EH (cell line): ENCODE data around the gene LRRC19.

Experiments
- DNase-seq: peaks from one replicate; pipeline ENCODE4 v3.0.0-alpha.2; 2015; ENCODE audit warnings: low read depth

The LRRC19 gene, protein sequence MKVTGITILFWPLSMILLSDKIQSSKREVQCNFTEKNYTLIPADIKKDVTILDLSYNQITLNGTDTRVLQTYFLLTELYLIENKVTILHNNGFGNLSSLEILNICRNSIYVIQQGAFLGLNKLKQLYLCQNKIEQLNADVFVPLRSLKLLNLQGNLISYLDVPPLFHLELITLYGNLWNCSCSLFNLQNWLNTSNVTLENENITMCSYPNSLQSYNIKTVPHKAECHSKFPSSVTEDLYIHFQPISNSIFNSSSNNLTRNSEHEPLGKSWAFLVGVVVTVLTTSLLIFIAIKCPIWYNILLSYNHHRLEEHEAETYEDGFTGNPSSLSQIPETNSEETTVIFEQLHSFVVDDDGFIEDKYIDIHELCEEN

DNA sequence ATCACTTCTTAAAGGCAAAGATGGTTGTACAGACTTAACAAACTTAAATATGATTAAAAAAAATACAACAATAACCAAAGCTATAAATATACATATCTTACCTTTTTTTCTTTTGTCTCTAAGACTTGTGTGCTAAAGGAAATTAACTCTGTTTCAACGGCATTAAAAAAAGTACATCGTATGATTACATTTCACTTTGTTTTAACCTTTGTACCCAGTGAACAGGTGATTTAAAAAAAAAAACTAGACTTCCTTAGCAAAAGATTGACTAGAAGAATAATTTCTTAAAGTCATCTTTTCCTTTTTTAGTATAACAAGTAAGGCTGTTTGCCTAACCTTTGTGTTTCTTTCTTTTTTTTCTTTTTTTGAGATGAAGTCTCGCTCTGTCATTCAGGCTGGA is at the start of gene LRRC19:
TSS of gene LRRC19 (minus strand) at position 182 of the 400 bp plus-strand sequence. CDS start 5,978 bp downstream, outside the sequence.
- DNase-seq, result no peak

DNA sequence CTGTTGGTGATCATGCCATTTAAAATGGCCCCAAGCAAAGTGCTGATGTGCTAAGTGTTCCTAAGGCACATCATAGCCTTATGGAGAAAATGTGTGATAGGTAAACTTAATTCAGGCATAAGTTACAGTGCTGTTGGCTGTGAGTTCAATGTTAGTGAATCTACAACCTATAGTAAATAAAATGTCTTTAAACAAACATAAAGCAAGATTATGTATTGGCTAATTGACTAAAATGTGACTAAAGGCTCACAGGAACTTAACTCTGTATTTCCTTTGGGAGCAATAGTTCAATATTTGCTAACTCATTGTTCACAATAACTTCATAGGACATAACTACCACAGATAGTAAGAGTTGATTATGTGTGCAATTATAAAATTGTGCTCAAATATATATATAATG is 49.4 kb upstream of the LRRC19 start:
- no peak for DNase-seq

DNA sequence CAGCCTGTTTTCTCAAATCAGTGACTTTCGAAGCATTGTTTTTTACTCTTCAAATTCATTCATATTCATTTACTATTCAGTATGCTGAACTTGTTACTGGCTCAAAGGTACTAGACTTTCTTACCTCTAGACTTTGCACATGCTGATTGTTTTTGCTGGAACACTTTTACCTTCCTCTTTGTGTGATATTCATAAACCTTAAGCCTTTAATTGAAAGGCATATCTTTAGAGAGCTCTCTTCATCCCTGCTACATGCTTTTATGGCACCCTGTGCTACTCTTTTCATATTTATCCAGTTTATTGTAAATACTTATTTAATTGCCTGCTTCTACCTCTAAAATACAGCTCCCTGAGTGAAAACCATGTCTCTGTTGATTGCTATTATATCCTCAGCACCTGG is 48.7 kb upstream of the LRRC19 start:
- DNase-seq, result no peak

DNA sequence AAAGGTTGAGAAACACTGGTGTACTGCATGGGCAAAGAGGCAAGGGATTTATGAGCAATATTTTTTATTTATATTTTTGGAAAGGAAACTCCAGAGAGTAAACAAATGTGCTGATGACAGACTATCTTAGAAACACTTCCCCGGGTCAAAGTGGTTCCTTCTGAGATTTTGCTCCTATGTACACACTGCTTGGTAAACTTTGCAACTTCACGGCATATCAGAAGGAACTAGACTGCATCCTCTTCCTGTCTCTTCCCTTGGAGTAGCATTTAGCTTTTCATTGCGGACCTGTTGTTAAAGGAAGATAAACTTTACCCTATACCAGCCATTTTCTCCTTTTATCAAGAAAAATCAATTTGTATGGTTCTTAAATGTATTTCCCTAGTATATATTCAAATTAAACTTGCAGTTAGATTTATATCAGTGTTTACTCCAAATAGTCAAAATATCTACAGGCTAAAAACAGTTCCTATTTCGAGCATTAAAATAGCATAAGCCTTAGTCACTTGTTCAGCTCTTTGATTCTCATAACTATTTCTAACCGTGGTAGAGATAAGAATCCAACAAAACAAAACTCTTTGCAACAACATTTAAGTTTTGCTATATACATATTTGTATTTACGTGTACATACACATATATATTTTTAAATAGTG is 48.0 kb upstream of the LRRC19 start:
- DNase-seq, result peak; percentile 30

- no peak for DNase-seq
Measured at GRCh38 chr9:27047136-27047535, 41.7 kb upstream of the LRRC19 start.

GRCh38 chr9:27043176-27043575 is 37.7 kb upstream of the LRRC19 start:
- DNase-seq, result no peak

DNA sequence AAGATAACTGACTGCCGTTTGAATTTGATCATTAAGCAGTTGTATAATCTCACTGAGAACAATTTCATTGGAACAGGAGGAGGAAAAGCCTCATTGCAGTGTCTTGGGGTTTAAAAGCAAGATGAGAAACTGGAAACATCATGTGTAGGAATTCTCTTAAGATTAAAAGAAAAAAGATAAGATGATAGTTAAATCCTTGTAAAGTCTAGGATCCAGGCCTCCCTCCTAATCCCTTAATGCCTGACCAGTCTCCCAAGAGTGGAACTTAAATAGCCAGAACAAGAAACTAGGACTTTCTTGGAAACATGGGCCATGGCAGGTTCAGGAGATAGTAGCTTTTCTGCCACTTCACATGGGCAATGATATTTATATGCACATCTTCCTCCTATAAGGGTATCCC is 37.0 kb upstream of the LRRC19 start:
- DNase-seq, result no peak

- DNase-seq, result no peak
Measured at GRCh38 chr9:27041746-27042145, 36.3 kb upstream of the LRRC19 start.

GRCh38 chr9:27037499-27037898 is 32.0 kb upstream of the LRRC19 start:
- DNase-seq, result no peak

- peak; percentile 59 for DNase-seq
Measured at GRCh38 chr9:27033815-27034403, 28.4 kb upstream of the LRRC19 start.

DNA sequence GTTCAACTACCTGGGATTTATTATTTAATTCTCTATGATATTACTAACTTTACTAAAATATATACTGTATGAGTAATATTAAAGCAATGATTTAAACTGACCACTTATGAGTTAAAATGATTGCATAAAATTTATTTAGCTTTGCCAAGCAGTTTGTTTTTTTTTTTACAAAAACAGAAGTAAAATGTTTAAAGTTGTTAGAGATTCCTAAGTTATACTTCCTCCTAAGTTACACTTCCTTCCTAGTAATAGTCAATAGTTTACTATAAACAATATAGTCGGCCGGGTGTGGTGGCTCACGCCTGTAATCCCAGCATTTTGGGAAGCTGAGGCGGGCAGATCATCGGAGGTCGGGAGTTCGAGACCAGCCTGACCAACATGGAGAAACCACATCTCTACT is 23.7 kb upstream of the LRRC19 start:
- DNase-seq, result no peak

- no peak for DNase-seq
Measured at GRCh38 chr9:27022920-27023319, 17.4 kb upstream of the LRRC19 start.

GRCh38 chr9:27019589-27019988 is 14.1 kb upstream of the LRRC19 start:
- peak; percentile 3 for DNase-seq

- no peak for DNase-seq
Measured at GRCh38 chr9:27003426-27004077, 1.9 kb downstream of the LRRC19 start.

GRCh38 chr9:26995810-26996209 is 9.7 kb downstream of the LRRC19 start:
- DNase-seq, result no peak

DNA sequence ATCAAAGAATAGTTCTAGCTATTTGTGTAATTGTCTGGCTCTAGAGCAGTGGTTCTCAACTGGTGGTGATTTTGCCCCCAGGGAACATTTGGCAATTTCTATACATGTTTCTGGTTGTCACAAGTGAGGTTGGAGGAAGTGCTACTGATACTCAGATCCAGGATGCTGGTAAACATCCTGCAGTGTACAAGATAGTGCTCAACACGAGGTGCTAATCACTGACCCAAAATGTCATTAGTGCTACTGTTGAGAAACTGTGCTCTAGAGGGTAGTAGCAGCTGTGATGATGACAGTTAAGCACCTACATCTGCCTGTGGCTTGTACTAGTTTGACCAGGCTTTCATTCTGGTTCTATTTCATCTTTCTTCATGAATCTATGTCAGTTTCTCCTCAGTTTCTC is 22.1 kb downstream of the LRRC19 start:
- DNase-seq, result no peak

- peak; percentile 61 for DNase-seq
Measured at GRCh38 chr9:26975728-26976707, 29.5 kb downstream of the LRRC19 start.

- no peak for DNase-seq
Measured at GRCh38 chr9:26974927-26975326, 30.5 kb downstream of the LRRC19 start.

DNA sequence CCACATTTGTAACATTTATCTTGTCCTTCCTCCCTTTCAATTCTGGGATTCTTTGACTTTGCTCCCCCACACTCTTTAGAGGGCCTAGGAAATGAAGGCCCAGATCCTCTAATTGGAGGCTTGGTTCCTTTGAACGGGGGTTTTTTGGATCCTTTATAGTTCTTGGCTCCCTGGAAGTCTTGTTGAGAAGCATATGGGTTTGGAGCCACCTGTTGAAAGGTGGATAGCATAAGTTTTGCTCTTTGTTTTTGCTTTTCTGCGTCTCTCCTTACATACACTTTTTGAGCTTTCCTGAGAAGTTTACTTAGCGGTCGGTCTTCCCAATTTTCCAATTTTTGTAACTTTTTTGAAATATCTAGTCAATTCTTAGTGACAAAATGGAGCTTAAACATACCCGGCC is 31.5 kb downstream of the LRRC19 start:
- no peak for DNase-seq

- no peak for DNase-seq
Measured at GRCh38 chr9:26971721-26972120, 33.8 kb downstream of the LRRC19 start.

- no peak for DNase-seq
Measured at GRCh38 chr9:26956860-26957233, 48.6 kb downstream of the LRRC19 start.
